SK-N-SH (cell line): ENCODE measurements around the gene GFOD2.

Experiments used
- CHD2 ChIP-seq: fragments of 150-350 bp; IDR thresholded peaks from 2 replicates; pipeline ENCODE4 v1.6.1; 2018; ENCODE audit warnings: low read length; ENCODE audit not compliant: partially characterized antibody
- TAF1 ChIP-seq: IDR thresholded peaks from 2 replicates; pipeline ENCODE4 v1.6.1; 2012; ENCODE audit warnings: low read depth, mild to moderate bottlenecking, low read length, moderate library complexity, borderline replicate concordance
- TEAD4 ChIP-seq: IDR thresholded peaks from 2 replicates; pipeline ENCODE4 v1.4.0; 2012; ENCODE audit warnings: mild to moderate bottlenecking, borderline replicate concordance; ENCODE audit not compliant: insufficient read depth

DNA sequence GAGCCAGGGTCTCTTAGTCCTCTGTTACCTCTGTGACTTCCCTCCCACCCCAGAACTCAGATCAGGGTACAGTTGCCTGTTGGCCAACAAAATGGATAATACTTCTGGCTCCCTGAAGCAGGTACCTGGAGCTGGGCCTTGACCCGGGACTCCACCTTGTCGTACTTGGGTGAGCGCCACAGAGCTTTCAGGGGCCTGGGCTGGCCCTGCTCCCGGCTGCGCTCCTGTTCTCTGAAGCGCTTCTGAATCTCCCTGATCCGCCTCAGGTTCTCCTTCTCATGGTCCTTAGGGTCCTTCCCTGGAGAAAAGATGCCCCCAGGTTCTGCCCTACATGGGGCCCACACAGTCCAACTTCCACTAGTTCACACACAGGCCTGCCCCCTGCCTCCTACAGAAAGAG, 54.2 kb downstream of the GFOD2 start:
- TF ChIP-seq TEAD4 (no peak), CHD2 (no peak), TAF1 (no peak)
